Measurements from ENCODE around the gene DNAJB6.

The DNAJB6 gene

GRCh38 chr7:157438121-157439025, 101.6 kb downstream of the DNAJB6 start:
- no peak for TF ChIP-seq ZFX (IDR thresholded peaks at IDR 0.05)
- TF ChIP-seq, protein P1, sequence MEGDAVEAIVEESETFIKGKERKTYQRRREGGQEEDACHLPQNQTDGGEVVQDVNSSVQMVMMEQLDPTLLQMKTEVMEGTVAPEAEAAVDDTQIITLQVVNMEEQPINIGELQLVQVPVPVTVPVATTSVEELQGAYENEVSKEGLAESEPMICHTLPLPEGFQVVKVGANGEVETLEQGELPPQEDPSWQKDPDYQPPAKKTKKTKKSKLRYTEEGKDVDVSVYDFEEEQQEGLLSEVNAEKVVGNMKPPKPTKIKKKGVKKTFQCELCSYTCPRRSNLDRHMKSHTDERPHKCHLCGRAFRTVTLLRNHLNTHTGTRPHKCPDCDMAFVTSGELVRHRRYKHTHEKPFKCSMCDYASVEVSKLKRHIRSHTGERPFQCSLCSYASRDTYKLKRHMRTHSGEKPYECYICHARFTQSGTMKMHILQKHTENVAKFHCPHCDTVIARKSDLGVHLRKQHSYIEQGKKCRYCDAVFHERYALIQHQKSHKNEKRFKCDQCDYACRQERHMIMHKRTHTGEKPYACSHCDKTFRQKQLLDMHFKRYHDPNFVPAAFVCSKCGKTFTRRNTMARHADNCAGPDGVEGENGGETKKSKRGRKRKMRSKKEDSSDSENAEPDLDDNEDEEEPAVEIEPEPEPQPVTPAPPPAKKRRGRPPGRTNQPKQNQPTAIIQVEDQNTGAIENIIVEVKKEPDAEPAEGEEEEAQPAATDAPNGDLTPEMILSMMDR (conservative IDR thresholded peaks at IDR 0.05), result no peak
- H3K27ac ChIP-seq, result no peak overlapping the region

- no peak for TF ChIP-seq ZFX (IDR thresholded peaks at IDR 0.05)
- TF ChIP-seq, protein P1 (conservative IDR thresholded peaks at IDR 0.05), result no peak
- H3K27ac ChIP-seq, result no peak overlapping the region
Observed at GRCh38 chr7:157439149-157439548, 102.3 kb downstream of the DNAJB6 start.

GRCh38 chr7:157439761-157440160, 103.0 kb downstream of the DNAJB6 start:
- no peak overlapping the region for H3K27ac ChIP-seq
- TF ChIP-seq, protein P1 (conservative IDR thresholded peaks at IDR 0.05), result no peak
- no peak for TF ChIP-seq ZFX (IDR thresholded peaks at IDR 0.05)

DNA sequence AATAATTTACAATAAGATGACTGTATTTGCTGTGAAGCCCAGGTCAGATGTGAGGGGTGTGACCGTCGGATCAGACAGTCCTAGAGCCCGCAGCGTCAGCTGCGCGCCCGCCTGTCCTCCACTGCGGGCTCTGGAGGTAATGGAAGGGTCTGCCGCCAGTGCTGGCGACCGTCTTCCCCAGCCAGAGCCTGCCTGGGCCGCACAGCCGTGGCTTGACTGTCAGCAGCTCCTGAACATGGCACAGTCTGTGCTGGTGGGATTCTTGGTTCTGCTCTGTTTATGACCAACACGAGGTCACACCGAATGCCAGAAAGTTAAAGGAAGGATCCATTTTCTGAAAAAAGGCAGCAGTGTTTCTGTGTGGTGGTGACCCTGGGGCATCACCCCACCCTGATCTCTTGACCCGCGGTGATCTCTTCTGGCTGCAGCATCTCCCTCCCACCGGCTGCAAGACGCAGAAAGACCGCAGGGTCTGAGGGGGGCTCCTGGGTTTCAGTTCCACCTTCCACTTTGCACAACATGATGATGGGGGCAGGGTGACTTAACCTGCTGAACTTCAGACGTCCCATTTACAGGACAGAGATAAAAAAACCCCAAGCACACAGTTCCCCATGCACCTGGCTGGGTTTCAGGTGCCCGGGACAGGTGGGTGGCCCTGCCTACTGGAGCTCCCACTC, 103.7 kb downstream of the DNAJB6 start:
- no peak overlapping the region for H3K27ac ChIP-seq
- TF ChIP-seq, protein P1 (conservative IDR thresholded peaks at IDR 0.05), result no peak
- TF ChIP-seq ZFX (IDR thresholded peaks at IDR 0.05), result no peak

GRCh38 chr7:157441023-157441399, 104.2 kb downstream of the DNAJB6 start:
- no peak overlapping the region for H3K27ac ChIP-seq
- TF ChIP-seq, protein P1 (conservative IDR thresholded peaks at IDR 0.05), result no peak
- TF ChIP-seq ZFX (IDR thresholded peaks at IDR 0.05), result no peak

- TF ChIP-seq, protein P1 (conservative IDR thresholded peaks at IDR 0.05), result no peak
- TF ChIP-seq ZFX (IDR thresholded peaks at IDR 0.05), result no peak
Observed at GRCh38 chr7:157442456-157442855, 105.7 kb downstream of the DNAJB6 start.

More at GRCh38 chr7:157442456-157442855, 105.7 kb downstream of the DNAJB6 start:
- H3K27ac ChIP-seq, result no peak overlapping the region

Data from C4-2B (cell line).